ENCODE results near the gene CAT. TPM values are rescaled to one million over a fixed set of nuclear protein-coding genes. Genes with fewer than 3 reads are reported as not detected.
A peak's percentile ranks its signal among the peaks of the same experiment; 100 is the strongest.

The CAT gene
- total and polyA plus RNA-seq, 9 of the 15 experiments (the other 6 are each of a cell fraction or from before 2014, with no cell fraction given), result 86.7 to 183 (median 114) TPM

- TF ChIP-seq GABPA (tag; conservative IDR thresholded peaks at IDR 0.05; ENCODE audit: low read depth) (no peak), BCOR (IDR thresholded peaks at IDR 0.05) (peak; percentile 77), ZFP36 (IDR thresholded peaks at IDR 0.05; ENCODE audit: low read depth, low read length, partially characterized antibody) (peak; percentile 60), RBM25 (IDR thresholded peaks at IDR 0.05; ENCODE audit: low read depth, low read length, severe bottlenecking) (peak; percentile 91), ADNP (tag; IDR thresholded peaks at IDR 0.05) (0 out of 2 replicates have a peak, but pooled peaks have one; percentile 31)
These were observed 77.7 kb downstream of the CAT start (continued) for GRCh38 chr11:34516247-34517040.

DNA sequence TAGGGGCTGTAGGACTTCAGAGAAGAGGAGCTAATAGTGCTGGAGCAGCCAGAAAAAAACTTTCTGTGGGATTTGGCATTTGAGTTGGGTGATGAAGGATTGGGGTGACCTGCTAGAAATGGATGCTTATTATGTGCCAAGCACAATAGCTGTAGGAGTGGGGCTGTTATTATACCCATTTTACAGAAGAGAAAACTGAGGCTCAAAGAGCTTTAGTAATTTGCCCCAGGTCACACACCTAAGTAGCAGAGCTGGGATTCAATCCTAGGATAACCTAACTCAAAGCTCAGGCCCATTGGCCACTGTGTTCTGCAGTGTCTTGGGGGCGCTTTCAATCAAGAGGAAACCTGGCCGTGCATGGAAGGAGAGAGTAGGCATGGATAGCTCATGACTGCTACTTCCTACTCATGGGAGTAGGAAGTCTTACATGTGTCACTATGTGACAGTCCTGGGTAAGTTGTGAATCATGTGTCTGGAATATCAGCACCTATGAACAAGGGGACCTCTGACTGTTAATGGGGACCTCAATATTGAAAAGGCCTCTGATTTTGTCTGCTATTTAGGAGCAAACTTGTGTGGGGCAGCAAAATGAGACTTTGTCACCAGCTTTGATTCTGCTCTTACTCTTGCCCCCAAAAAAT lies 81.0 kb downstream of the CAT start:
- ATAC-seq, result no peak
- Histone ChIP-seq H3K9me3 (replicated peaks; ENCODE audit: control insufficient read depth, insufficient read depth, low read depth, low read length) (no peaks in the 10 kb centered on the region), H3K4me3 (no peak overlapping the region), H3K9ac (ENCODE audit: insufficient read depth in 1 of 2, low read depth in 2 of 2, low read length in 2 of 2) (no peak overlapping the region), H3K4me1 (replicated peaks in 1 of 2; ENCODE audit: control insufficient read depth in 2 of 2, insufficient read depth in 2 of 2, low read length in 2 of 2) (peaks cover 0 to 2% of the 10 kb centered on the region in 2 experiments; a peak in 1 of 5 replicates), H3K4me2 (ENCODE audit: insufficient read depth, low read length) (no peak overlapping the region), H3K27me3 (ENCODE audit: control insufficient read depth in 2 of 2, insufficient read depth in 2 of 2, low read length in 2 of 2) (peaks cover 13 to 19% of the 10 kb centered on the region in 2 experiments; a peak in 4 of 5 replicates), H3K27ac (ENCODE audit: extremely low read depth, low read depth, low read length) (no peak overlapping the region), H3K79me2 (ENCODE audit: control insufficient read depth, insufficient read depth, low read length) (no peaks in the 10 kb centered on the region), H4K20me1 (replicated peaks; ENCODE audit: control insufficient read depth, insufficient read depth, low read length) (no peaks in the 10 kb centered on the region), H3K36me3 (ENCODE audit: control insufficient read depth, insufficient read depth, low read length) (no peaks in the 10 kb centered on the region), H2AFZ (ENCODE audit: low read depth, low read length) (no peak overlapping the region), H3K9me1 (ENCODE audit: control insufficient read depth, insufficient read depth, low read length) (no peaks in the 10 kb centered on the region)
- 11% methylated on average over 2 of the region's 2 CpGs for WGBS (ENCODE audit: insufficient coverage, low coverage, missing lambda C conversion rate)
- in situ Hi-C loops (cut with MboI) (loop anchor here (5.0 kb wide), 1 partner anchor 373 kb away; no protein-coding TSS in a partner anchor), intact Hi-C loops (cut with micrococcal nuclease) (no loop called here)
- POLR2A ChIA-PET, result interaction anchor here (0.6 kb wide), 1 partner anchor 38 kb away, joined by 3 read pairs; no protein-coding TSS in a partner anchor
- no peak for FAIRE-seq
- CTCF ChIA-PET (ENCODE audit: low intra/inter-chr PET ratio), result no interaction called here
- no TSS peak for BruUV-seq (replicated peaks)
- no peak for DNase-seq (ENCODE audit: extremely low read depth in 1 of 4, low spot score in 3 of 4)
- TF ChIP-seq ZBTB12 (CRISPR knock-in tag; IDR thresholded peaks at IDR 0.05) (no peak), ZFX (CRISPR knock-in tag; IDR thresholded peaks at IDR 0.05) (no peak), BCOR (IDR thresholded peaks at IDR 0.05) (peak; percentile 64), MBD2 (IDR thresholded peaks at IDR 0.05; ENCODE audit: borderline replicate concordance, low read depth) (no peak), RBM25 (IDR thresholded peaks at IDR 0.05; ENCODE audit: low read depth, low read length, severe bottlenecking) (peak; percentile 88), ZKSCAN1 (IDR thresholded peaks at IDR 0.05; ENCODE audit: low read depth, low read length) (no peak), ZEB2 (IDR thresholded peaks at IDR 0.05) (no peak), ZNF146 (CRISPR knock-in tag; IDR thresholded peaks at IDR 0.05; ENCODE audit: unreplicated experiment) (no peak), MEF2D (tag; conservative IDR thresholded peaks at IDR 0.05; ENCODE audit: low read depth) (no peak), ADNP (tag; IDR thresholded peaks at IDR 0.05) (peak; percentile 88), ZNF324 (CRISPR knock-in tag; IDR thresholded peaks at IDR 0.05) (no peak), FOS (IDR thresholded peaks at IDR 0.05; ENCODE audit: extremely low read depth, insufficient read length) (no peak), ESRRA (IDR thresholded peaks at IDR 0.05; ENCODE audit: borderline replicate concordance, low read depth) (no peak)
- TF ChIP-seq, protein P1, sequence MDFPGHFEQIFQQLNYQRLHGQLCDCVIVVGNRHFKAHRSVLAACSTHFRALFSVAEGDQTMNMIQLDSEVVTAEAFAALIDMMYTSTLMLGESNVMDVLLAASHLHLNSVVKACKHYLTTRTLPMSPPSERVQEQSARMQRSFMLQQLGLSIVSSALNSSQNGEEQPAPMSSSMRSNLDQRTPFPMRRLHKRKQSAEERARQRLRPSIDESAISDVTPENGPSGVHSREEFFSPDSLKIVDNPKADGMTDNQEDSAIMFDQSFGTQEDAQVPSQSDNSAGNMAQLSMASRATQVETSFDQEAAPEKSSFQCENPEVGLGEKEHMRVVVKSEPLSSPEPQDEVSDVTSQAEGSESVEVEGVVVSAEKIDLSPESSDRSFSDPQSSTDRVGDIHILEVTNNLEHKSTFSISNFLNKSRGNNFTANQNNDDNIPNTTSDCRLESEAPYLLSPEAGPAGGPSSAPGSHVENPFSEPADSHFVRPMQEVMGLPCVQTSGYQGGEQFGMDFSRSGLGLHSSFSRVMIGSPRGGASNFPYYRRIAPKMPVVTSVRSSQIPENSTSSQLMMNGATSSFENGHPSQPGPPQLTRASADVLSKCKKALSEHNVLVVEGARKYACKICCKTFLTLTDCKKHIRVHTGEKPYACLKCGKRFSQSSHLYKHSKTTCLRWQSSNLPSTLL (IDR thresholded peaks at IDR 0.05), result no peak
